Keratinocyte (primary cell): Measurements from ENCODE around the gene DDR2.

Experiments
- EZH2 ChIP-seq: IDR thresholded peaks from one replicate; pipeline ENCODE4 v1.6.1; 2012; ENCODE audit warnings: inconsistent platforms, mild to moderate bottlenecking, low read length, moderate library complexity
- TF ChIP-seq, protein P1 (sequence below), 3 experiments: IDR thresholded peaks in 1 of 3; conservative IDR thresholded peaks in 1 of 3; optimal IDR thresholded peaks in 1 of 3; 2 replicates in 2 of 3; 3 replicates in 1 of 3; pipeline versions ENCODE3 to v1.5.1; 2011; ENCODE audit warnings: low read length in 3 of 3, mild to moderate bottlenecking in 3 of 3, moderate library complexity in 2 of 3, control low read depth in 1 of 3, inconsistent platforms in 1 of 3; ENCODE audit not compliant: insufficient read depth in 2 of 3; ENCODE audit errors: extremely low read depth in 1 of 3

- TF ChIP-seq, protein P1, sequence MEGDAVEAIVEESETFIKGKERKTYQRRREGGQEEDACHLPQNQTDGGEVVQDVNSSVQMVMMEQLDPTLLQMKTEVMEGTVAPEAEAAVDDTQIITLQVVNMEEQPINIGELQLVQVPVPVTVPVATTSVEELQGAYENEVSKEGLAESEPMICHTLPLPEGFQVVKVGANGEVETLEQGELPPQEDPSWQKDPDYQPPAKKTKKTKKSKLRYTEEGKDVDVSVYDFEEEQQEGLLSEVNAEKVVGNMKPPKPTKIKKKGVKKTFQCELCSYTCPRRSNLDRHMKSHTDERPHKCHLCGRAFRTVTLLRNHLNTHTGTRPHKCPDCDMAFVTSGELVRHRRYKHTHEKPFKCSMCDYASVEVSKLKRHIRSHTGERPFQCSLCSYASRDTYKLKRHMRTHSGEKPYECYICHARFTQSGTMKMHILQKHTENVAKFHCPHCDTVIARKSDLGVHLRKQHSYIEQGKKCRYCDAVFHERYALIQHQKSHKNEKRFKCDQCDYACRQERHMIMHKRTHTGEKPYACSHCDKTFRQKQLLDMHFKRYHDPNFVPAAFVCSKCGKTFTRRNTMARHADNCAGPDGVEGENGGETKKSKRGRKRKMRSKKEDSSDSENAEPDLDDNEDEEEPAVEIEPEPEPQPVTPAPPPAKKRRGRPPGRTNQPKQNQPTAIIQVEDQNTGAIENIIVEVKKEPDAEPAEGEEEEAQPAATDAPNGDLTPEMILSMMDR (optimal IDR thresholded peaks at IDR 0.05 in 1 of 3, IDR thresholded peaks at IDR 0.05 in 1 of 3, conservative IDR thresholded peaks at IDR 0.05 in 1 of 3; ENCODE audit: extremely low read depth in 1 of 3, insufficient read depth in 2 of 3, low read length in 3 of 3): no peak
- no peak for TF ChIP-seq EZH2
These were observed 55.6 kb downstream of the DDR2 start for GRCh38 chr1:162687870-162688269.
